ENCODE measurements around the gene SLC35A5.

- TF ChIP-seq CTCF (IDR thresholded peaks at IDR 0.05; ENCODE audit: low read length), result no peak
- TF ChIP-seq EZH2 (optimal IDR thresholded peaks at IDR 0.05; ENCODE audit: low read depth, low read length), result no peak
- TF ChIP-seq EZH2phosphoT487 (IDR thresholded peaks at IDR 0.05; ENCODE audit: low read length), result no peak
These were observed 1.5 kb upstream of the SLC35A5 start for GRCh38 chr3:112560307-112560706.
